ENCODE results near the gene IFI27L1. TPM values are rescaled to one million over a fixed set of nuclear protein-coding genes. Genes with fewer than 3 reads are reported as not detected.

Gene IFI27L1
- total RNA-seq, 3 donors from 2014 or later (not counting 1 experiment from before 2014, with no cell fraction given): 10.1 to 15.1 (median 12.1) TPM

DNA sequence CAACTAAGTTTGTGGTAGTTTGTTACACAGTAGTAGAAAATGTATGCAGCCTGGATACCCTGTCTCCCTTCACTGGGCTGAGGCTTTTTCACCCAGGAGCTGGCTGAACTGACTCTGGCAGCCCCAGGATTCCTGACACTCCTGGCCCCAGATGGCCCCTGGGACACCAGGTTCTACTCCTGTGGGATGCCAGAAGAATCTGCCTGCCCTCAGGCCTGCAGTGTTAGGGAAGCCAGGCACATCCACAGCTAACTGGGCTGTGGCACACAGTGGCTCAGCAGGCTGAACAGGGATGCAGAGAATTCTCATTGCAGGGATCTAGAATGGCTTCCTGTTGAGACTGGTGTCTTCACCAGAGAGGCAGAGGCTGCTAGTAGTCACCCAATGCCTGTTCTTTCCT, 38.0 kb downstream of the IFI27L1 start:
- H3K27ac ChIP-seq (ENCODE audit: low read length): no peak overlapping the region
- no peak overlapping the region for H3K4me3 ChIP-seq (ENCODE audit: low read length)
- H3K27me3 Mint-ChIP-seq (ENCODE audit: low read depth in 2 of 2): peaks cover 33 to 55% of the 10 kb centered on the region in 2 donors
- ATAC-seq: no peak
- H3K36me3 ChIP-seq (ENCODE audit: control insufficient read depth, insufficient read depth, low read length): no peaks in the 10 kb centered on the region
- no peak overlapping the region for H3K4me3 Mint-ChIP-seq
- TF ChIP-seq, protein P1, sequence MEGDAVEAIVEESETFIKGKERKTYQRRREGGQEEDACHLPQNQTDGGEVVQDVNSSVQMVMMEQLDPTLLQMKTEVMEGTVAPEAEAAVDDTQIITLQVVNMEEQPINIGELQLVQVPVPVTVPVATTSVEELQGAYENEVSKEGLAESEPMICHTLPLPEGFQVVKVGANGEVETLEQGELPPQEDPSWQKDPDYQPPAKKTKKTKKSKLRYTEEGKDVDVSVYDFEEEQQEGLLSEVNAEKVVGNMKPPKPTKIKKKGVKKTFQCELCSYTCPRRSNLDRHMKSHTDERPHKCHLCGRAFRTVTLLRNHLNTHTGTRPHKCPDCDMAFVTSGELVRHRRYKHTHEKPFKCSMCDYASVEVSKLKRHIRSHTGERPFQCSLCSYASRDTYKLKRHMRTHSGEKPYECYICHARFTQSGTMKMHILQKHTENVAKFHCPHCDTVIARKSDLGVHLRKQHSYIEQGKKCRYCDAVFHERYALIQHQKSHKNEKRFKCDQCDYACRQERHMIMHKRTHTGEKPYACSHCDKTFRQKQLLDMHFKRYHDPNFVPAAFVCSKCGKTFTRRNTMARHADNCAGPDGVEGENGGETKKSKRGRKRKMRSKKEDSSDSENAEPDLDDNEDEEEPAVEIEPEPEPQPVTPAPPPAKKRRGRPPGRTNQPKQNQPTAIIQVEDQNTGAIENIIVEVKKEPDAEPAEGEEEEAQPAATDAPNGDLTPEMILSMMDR (IDR thresholded peaks at IDR 0.05): no peak
- no peaks in the 10 kb centered on the region for H3K9me3 Mint-ChIP-seq
- no peak for DNase-seq
- peaks cover 3% of the 10 kb centered on the region for H3K4me1 ChIP-seq (ENCODE audit: control insufficient read depth, insufficient read depth, low read length)
- H3K4me1 Mint-ChIP-seq: peaks cover 0 to 10% of the 10 kb centered on the region in 2 donors
- H3K36me3 Mint-ChIP-seq: no peaks in the 10 kb centered on the region
- H3K27me3 ChIP-seq (ENCODE audit: control insufficient read depth, insufficient read depth, low read length): no peaks in the 10 kb centered on the region
- intact Hi-C loops (cut with micrococcal nuclease): no loop called here
- no peak overlapping the region for H3K27ac Mint-ChIP-seq
- peaks cover 10% of the 10 kb centered on the region for H3K9me3 ChIP-seq (ENCODE audit: control insufficient read depth, insufficient read depth, low read length)

DNA sequence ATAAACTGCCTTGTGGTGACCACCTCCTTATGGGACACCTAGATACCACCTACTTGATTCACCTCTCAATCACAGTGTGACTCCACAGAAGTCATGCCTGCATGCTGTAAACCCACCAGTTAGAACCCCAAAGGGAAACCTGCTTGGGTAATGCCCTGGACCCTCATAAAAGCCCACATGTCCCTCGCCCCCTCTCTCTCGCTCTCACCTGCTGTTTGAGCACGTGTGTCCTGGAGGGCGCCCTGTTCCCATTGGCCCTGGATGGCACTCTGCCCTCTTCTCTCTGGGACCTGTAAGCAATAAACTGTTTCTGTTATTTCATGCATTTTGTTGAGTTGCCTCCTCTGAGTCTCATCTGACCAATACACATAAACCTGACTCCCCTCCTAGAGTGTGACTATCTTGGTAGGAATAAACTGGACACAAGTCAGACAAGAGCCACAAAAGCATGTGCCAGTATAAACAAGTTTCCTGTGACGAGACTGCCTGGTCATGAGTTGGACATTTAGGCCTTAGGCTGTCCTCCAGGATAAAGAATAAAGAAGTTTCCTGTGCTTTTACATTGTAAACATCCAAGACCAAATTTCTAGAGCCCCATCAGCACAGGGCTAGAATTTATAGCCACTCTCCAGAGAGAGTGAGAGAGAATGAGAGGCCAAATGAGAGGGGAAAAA, 39.7 kb downstream of the IFI27L1 start:
- Mint-ChIP-seq H3K27ac (no peak overlapping the region), H3K36me3 (no peaks in the 10 kb centered on the region), H3K9me3 (no peaks in the 10 kb centered on the region), H3K4me1 (peaks cover 0 to 10% of the 10 kb centered on the region in 2 donors), H3K27me3 (ENCODE audit: low read depth in 2 of 2) (peaks cover 29 to 42% of the 10 kb centered on the region in 2 donors), H3K4me3 (no peak overlapping the region)
- TF ChIP-seq, protein P1 (IDR thresholded peaks at IDR 0.05): no peak
- DNase-seq (no peak), ATAC-seq (no peak)
- no peaks in the 10 kb centered on the region for H3K27me3 ChIP-seq (ENCODE audit: control insufficient read depth, insufficient read depth, low read length)
- H3K4me3 ChIP-seq (ENCODE audit: low read length): no peak overlapping the region
- H3K27ac ChIP-seq (ENCODE audit: low read length): no peak overlapping the region
- H3K36me3 ChIP-seq (ENCODE audit: control insufficient read depth, insufficient read depth, low read length): no peaks in the 10 kb centered on the region
- WGBS (ENCODE audit: insufficient coverage): 87% methylated on average over 5 of the region's 5 CpGs
- peaks cover 10% of the 10 kb centered on the region for H3K9me3 ChIP-seq (ENCODE audit: control insufficient read depth, insufficient read depth, low read length)
- peaks cover 3% of the 10 kb centered on the region for H3K4me1 ChIP-seq (ENCODE audit: control insufficient read depth, insufficient read depth, low read length)
- intact Hi-C loops (cut with micrococcal nuclease): no loop called here

- no peak for DNase-seq
- 66% methylated on average over 3 of the region's 3 CpGs for WGBS (ENCODE audit: insufficient coverage)
Observed at GRCh38 chr14:94121485-94121884, 40.4 kb downstream of the IFI27L1 start.

More at GRCh38 chr14:94121485-94121884, 40.4 kb downstream of the IFI27L1 start:
- peaks cover 0 to 10% of the 10 kb centered on the region in 2 donors for H3K4me1 Mint-ChIP-seq
- H3K27me3 Mint-ChIP-seq (ENCODE audit: low read depth in 2 of 2): peaks cover 24 to 36% of the 10 kb centered on the region in 2 donors
- no peaks in the 10 kb centered on the region for H3K9me3 Mint-ChIP-seq
- intact Hi-C loops (cut with micrococcal nuclease): no loop called here
- ATAC-seq: no peak
- H3K27ac Mint-ChIP-seq: no peak overlapping the region
- H3K9me3 ChIP-seq (ENCODE audit: control insufficient read depth, insufficient read depth, low read length): peaks cover 10% of the 10 kb centered on the region
- no peak overlapping the region for H3K4me3 ChIP-seq (ENCODE audit: low read length)
- TF ChIP-seq, protein P1 (IDR thresholded peaks at IDR 0.05): no peak
- H3K4me1 ChIP-seq (ENCODE audit: control insufficient read depth, insufficient read depth, low read length): peaks cover 3% of the 10 kb centered on the region
- H3K27me3 ChIP-seq (ENCODE audit: control insufficient read depth, insufficient read depth, low read length): no peaks in the 10 kb centered on the region
- H3K4me3 Mint-ChIP-seq: no peak overlapping the region
- no peaks in the 10 kb centered on the region for H3K36me3 Mint-ChIP-seq
- H3K36me3 ChIP-seq (ENCODE audit: control insufficient read depth, insufficient read depth, low read length): no peaks in the 10 kb centered on the region
- H3K27ac ChIP-seq (ENCODE audit: low read length): no peak overlapping the region

Measured in natural killer cell (primary cell).